DOHH2 (cell line): ENCODE data around the gene GTPBP4.

ENCODE experiments used
- H3F3A ChIP-seq: fragments of 200-600 bp; sonication (generic), shearing (Covaris generic); 2 replicates; pipeline ENCODE4 v1.6.0; 2016; ENCODE audit warnings: antibody characterized with exemption, mild to moderate bottlenecking; ENCODE audit not compliant: control insufficient read depth, insufficient read depth
- H3K27ac ChIP-seq: fragments of 200-600 bp; sonication (generic); 2 replicates; pipeline ENCODE4 v1.5.1; 2014; ENCODE audit warnings: low read depth, mild to moderate bottlenecking, low read length, moderate library complexity
- H3K27me3 ChIP-seq: fragments of 200-600 bp; sonication (generic); 2 replicates; pipeline ENCODE4 v1.6.1; 2014; ENCODE audit warnings: mild to moderate bottlenecking, low read length, mixed read lengths; ENCODE audit not compliant: control insufficient read depth
- H3K36me3 ChIP-seq: fragments of 200-600 bp; sonication (generic); 2 replicates; pipeline ENCODE4 v1.6.1; 2014; ENCODE audit warnings: mild to moderate bottlenecking, low read length, moderate library complexity, mixed read lengths; ENCODE audit not compliant: control insufficient read depth
- H3K4me1 ChIP-seq: fragments of 200-600 bp; sonication (generic); 2 replicates; pipeline ENCODE4 v1.6.1; 2014; ENCODE audit warnings: mild to moderate bottlenecking, low read length, mixed read lengths; ENCODE audit not compliant: control insufficient read depth
- H3K4me2 ChIP-seq: fragments of 200-600 bp; sonication (generic); 2 replicates; pipeline ENCODE4 v1.6.0; 2014; ENCODE audit warnings: mild to moderate bottlenecking, low read length, moderate library complexity
- H3K4me3 ChIP-seq: fragments of 200-600 bp; sonication (generic); 2 replicates; pipeline ENCODE4 v1.5.1; 2014; ENCODE audit warnings: mild to moderate bottlenecking, low read length, mixed read lengths
- H3K79me2 ChIP-seq: fragments of 200-600 bp; sonication (generic); 2 replicates; pipeline ENCODE4 v1.6.1; 2014; ENCODE audit warnings: mild to moderate bottlenecking, low read length, mixed read lengths; ENCODE audit not compliant: control insufficient read depth
- H3K9me2 ChIP-seq: fragments of 200-600 bp; sonication (generic); replicated peaks from 2 replicates; pipeline ENCODE4 v1.6.1; 2014; ENCODE audit warnings: mild to moderate bottlenecking, low read length, mixed read lengths; ENCODE audit not compliant: control insufficient read depth
- H3K9me3 ChIP-seq: fragments of 200-600 bp; sonication (generic); 2 replicates; pipeline ENCODE4 v1.6.1; 2014; ENCODE audit warnings: antibody characterized with exemption, low read length, mixed read lengths; ENCODE audit not compliant: control insufficient read depth, insufficient read depth
- H4K20me1 ChIP-seq: fragments of 200-600 bp; sonication (generic); 2 replicates; pipeline ENCODE4 v1.6.0; 2014; ENCODE audit warnings: low read depth, mild to moderate bottlenecking, antibody characterized with exemption, low read length, moderate library complexity; ENCODE audit not compliant: control insufficient read depth, insufficient read depth
- CTCF ChIP-seq: fragments of 200-600 bp; sonication (generic); IDR thresholded peaks from one replicate; pipeline ENCODE4 v1.5.1; 2014; ENCODE audit warnings: antibody characterized with exemption, mild to moderate bottlenecking, low read depth, low read length; ENCODE audit not compliant: poor library complexity, severe bottlenecking
- EZH2phosphoT487 ChIP-seq: fragments of 200-600 bp; sonication (generic); IDR thresholded peaks from 2 replicates; pipeline ENCODE4 v1.6.1; 2017; ENCODE audit warnings: borderline replicate concordance, mild to moderate bottlenecking, antibody characterized with exemption, low read length, moderate library complexity, mixed read lengths

GTPBP4 gene

GRCh38 chr10:963186-963585, 25.0 kb upstream of the GTPBP4 start:
- Histone ChIP-seq H3K4me3 (no peak overlapping the region), H3K27me3 (no peaks in the 10 kb centered on the region; the same call in 1 of the 2 replicates)
- TF ChIP-seq CTCF (no peak), EZH2phosphoT487 (no peak)

GRCh38 chr10:963655-964054, 24.6 kb upstream of the GTPBP4 start:
- Histone ChIP-seq H4K20me1 (no peaks in the 10 kb centered on the region), H3K36me3 (no peaks in the 10 kb centered on the region), H3F3A (no peaks in the 10 kb centered on the region), H3K27me3 (peaks cover 4% of the 10 kb centered on the region), H3K9me3 (no peaks in the 10 kb centered on the region), H3K4me2 (no peak overlapping the region), H3K4me3 (no peak overlapping the region), H3K9me2 (no peaks in the 10 kb centered on the region), H3K79me2 (no peaks in the 10 kb centered on the region), H3K4me1 (no peaks in the 10 kb centered on the region), H3K27ac (no peak overlapping the region)
- TF ChIP-seq EZH2phosphoT487 (no peak), CTCF (no peak)

More at GRCh38 chr10:963186-963585, 25.0 kb upstream of the GTPBP4 start:
- peaks cover 3% of the 10 kb centered on the region for H3K4me1 ChIP-seq
- H3K9me2 ChIP-seq, result no peaks in the 10 kb centered on the region
- H3F3A ChIP-seq, result no peaks in the 10 kb centered on the region
- H3K4me2 ChIP-seq, result no peak overlapping the region
- H3K9me3 ChIP-seq, result no peaks in the 10 kb centered on the region
- no peaks in the 10 kb centered on the region for H3K79me2 ChIP-seq
- no peaks in the 10 kb centered on the region for H3K36me3 ChIP-seq
- H4K20me1 ChIP-seq, result no peaks in the 10 kb centered on the region
- H3K27ac ChIP-seq, result no peak overlapping the region

- H3K4me3 ChIP-seq, result no peak overlapping the region
- no peaks in the 10 kb centered on the region for H3K4me1 ChIP-seq
- peaks cover 12% of the 10 kb centered on the region for H3K27me3 ChIP-seq
- TF ChIP-seq EZH2phosphoT487, result no peak
- TF ChIP-seq CTCF, result no peak
- H3K4me2 ChIP-seq, result no peak overlapping the region
- H3F3A ChIP-seq, result no peaks in the 10 kb centered on the region
- no peaks in the 10 kb centered on the region for H4K20me1 ChIP-seq
- H3K36me3 ChIP-seq, result no peaks in the 10 kb centered on the region
- no peaks in the 10 kb centered on the region for H3K9me2 ChIP-seq
- no peaks in the 10 kb centered on the region for H3K79me2 ChIP-seq
- H3K9me3 ChIP-seq, result no peaks in the 10 kb centered on the region
- H3K27ac ChIP-seq, result no peak overlapping the region
Observed at GRCh38 chr10:964321-964987, 23.8 kb upstream of the GTPBP4 start.
